ENCODE data around the gene LSAMP.

GRCh38 chr3:115857518-115858136, 587.7 kb downstream of the LSAMP start:
- TF ChIP-seq, protein P1, sequence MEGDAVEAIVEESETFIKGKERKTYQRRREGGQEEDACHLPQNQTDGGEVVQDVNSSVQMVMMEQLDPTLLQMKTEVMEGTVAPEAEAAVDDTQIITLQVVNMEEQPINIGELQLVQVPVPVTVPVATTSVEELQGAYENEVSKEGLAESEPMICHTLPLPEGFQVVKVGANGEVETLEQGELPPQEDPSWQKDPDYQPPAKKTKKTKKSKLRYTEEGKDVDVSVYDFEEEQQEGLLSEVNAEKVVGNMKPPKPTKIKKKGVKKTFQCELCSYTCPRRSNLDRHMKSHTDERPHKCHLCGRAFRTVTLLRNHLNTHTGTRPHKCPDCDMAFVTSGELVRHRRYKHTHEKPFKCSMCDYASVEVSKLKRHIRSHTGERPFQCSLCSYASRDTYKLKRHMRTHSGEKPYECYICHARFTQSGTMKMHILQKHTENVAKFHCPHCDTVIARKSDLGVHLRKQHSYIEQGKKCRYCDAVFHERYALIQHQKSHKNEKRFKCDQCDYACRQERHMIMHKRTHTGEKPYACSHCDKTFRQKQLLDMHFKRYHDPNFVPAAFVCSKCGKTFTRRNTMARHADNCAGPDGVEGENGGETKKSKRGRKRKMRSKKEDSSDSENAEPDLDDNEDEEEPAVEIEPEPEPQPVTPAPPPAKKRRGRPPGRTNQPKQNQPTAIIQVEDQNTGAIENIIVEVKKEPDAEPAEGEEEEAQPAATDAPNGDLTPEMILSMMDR (IDR thresholded peaks at IDR 0.05) = no peak
- TF ChIP-seq POLR2AphosphoS5 (IDR thresholded peaks at IDR 0.05; ENCODE audit: low read depth, low read length) (no peak), SIN3A (IDR thresholded peaks at IDR 0.05; ENCODE audit: borderline replicate concordance, insufficient read depth, low read depth, low read length) (no peak), TCF7L2 (IDR thresholded peaks at IDR 0.05; ENCODE audit: low read depth, low read length) (no peak)
